GM19324 (cell line): ENCODE data around the gene FBN1.

ENCODE experiments used
- ATAC-seq: cut with Tn5 transposase; IDR thresholded peaks from one replicate; pipeline ENCODE4 v1.9.1; 2021; ENCODE audit warnings: mild to moderate bottlenecking, moderate library complexity; ENCODE audit not compliant: unreplicated experiment, low FRiP score

FBN1 gene

DNA sequence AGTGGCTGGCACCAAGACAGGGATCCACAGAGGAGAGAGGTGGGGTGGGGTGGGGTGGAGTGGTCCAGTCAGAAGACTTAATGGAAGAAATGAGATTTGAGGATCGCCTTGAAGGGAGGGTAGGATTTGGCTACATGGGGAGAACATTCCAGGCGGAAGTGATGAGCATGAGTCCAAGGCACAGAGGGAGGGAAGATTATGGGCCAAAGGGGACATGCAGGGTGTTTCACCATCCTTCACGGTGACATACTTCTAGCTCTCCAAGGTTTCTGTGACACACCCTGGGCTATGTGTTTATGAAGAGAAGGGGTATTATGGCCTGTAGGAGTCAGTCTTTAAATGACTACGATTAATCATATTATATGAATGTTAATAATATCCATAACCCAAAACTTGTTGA, 7.7 kb upstream of the FBN1 start:
- no peak for ATAC-seq

- no peak for ATAC-seq
Observed at GRCh38 chr15:48652510-48653076, 7.1 kb upstream of the FBN1 start.

GRCh38 chr15:48650931-48651330, 5.4 kb upstream of the FBN1 start:
- ATAC-seq, result no peak

GRCh38 chr15:48647962-48648361, 2.5 kb upstream of the FBN1 start:
- no peak for ATAC-seq

DNA sequence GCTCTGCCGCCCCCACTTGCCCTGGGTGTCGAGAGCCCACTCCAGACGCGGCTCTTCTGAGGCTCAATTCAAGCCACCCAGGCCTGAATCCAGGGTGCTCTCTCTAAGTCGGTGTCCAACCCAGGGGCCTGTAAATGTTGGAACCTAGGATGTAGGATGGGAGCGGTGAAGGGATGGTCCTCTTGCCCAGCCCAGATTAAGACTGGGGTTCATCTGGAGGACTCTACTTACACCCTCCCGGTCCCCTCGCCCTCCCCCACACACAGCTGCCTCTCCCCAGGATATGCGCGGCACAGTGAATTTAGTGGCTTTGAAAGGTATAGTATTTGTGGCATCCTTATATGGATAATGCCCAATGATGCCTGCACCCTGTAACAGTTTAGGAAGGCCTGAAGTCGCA, 822 bp upstream of the FBN1 start:
- ATAC-seq, result no peak

- ATAC-seq, result peak; percentile 51
Observed at GRCh38 chr15:48644827-48645557, 517 bp downstream of the FBN1 start.

DNA sequence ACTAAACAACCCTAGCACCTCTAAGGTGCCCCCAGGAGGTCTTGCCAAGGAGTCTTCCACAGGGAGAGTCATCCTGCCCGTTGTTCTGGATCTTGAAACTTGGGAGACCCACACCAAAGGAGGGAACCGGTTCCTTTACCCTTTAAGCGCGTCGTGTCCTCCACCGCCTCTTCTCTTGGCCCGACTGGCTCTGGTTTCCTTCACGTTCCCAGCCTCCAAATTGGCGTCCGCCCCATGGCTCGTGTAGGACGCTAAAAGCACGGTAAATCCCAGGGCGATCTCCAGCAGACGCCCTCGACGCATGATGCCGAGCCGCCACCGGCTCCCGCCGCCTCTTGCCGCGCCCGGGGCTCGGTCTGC, 1.1 kb downstream of the FBN1 start:
- ATAC-seq, result peak; percentile 1

DNA sequence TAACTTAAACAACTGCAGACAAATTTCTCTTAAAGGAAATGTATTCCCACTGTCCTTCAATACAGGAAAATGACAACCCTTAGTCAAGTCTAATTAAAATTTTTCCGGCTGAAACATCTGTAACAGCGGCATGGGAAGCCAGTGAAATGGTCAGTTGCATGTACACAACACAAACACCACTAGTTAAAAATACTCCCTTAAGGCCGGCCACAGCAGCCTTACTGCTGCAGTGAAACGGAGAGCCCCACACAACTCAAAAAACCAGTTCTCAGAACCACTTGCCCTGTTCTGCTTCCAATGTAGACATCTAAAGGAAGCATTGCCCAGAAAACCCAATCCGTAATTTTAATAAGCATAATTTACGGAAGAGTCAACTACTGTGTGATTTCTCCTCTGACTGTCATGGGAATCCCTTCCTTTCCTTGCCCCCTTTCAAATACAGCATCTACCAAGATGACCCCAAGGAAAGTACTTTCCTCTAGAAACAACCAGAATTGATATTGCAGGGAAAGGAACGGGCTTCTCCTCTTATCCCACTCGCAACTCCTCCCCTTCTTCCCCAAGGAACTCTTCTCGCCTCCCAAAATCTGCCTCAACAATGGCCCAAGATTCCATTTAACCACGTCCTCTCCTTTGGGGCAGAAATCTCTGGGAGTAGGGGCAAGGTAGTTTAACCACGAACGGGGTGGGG, 1.6 kb downstream of the FBN1 start:
- ATAC-seq, result no peak

DNA sequence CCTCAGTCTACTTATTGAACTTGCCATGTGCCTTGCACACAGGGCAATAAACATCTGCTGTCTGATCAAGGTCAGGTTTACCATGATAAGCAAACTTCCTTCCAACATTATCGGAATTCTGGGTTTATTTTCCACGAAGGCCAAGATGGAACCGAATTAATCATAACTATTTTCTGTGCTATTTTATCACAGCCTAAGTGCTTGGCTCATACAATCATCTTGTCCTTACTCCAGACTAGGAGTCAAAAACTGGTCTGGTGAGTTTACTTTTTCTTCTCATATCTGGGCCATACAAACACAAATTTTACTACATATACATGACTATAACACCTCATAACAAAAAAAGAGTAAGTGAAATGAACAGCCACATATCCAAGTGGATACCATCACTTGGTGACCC, 2.3 kb downstream of the FBN1 start:
- ATAC-seq, result no peak

- no peak for ATAC-seq
Observed at GRCh38 chr15:48642795-48643194, 2.7 kb downstream of the FBN1 start.

- no peak for ATAC-seq
Observed at GRCh38 chr15:48641416-48641815, 4.1 kb downstream of the FBN1 start.

DNA sequence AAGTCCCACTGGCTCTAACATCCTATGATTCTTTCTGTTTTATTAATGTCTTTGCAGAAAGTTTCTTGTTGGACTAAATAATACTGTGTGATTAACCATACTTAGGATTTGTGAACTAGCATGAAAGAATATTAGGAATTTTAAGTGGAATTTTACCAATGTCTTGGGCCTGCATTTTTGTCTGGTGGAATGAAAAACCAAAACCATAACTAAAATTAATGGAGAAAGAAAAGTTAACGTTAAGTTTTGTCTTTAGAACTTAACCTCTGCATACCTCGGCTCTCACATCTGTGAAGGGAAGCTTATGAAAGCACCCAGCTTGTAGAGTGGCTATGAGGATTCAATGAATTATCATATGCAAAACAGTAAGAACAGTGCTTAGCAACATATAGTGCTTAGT, 6.5 kb downstream of the FBN1 start:
- ATAC-seq, result no peak

- no peak for ATAC-seq
Observed at GRCh38 chr15:48637639-48638038, 7.9 kb downstream of the FBN1 start.

- no peak for ATAC-seq
Observed at GRCh38 chr15:48636511-48636910, 9.0 kb downstream of the FBN1 start.

GRCh38 chr15:48634893-48635292, 10.6 kb downstream of the FBN1 start:
- no peak for ATAC-seq

DNA sequence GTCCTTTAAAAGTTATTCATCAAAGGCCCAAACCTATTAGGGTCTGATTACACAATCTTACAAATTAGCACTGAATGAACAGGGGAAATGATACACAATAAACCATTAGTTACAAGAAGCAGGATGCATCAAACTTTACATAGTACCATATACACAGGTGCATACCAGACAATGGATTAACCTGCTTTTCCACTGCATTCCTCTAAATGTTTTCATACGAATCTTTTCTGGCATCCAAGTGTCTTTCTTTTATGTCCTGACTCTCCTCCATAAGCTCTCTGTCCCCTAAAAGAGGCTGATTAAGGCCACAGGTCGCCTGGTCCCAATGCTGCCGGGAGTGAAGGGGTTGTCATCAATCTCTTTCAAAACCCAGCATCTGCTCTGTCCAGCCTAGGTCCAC, 11.4 kb downstream of the FBN1 start:
- no peak for ATAC-seq

- ATAC-seq, result no peak
Observed at GRCh38 chr15:48632651-48633050, 12.9 kb downstream of the FBN1 start.

- no peak for ATAC-seq
Observed at GRCh38 chr15:48631176-48631770, 14.2 kb downstream of the FBN1 start.

GRCh38 chr15:48630245-48630644, 15.3 kb downstream of the FBN1 start:
- ATAC-seq, result no peak

GRCh38 chr15:48628832-48629231, 16.7 kb downstream of the FBN1 start:
- no peak for ATAC-seq

- ATAC-seq, result no peak
Observed at GRCh38 chr15:48627260-48627940, 18.1 kb downstream of the FBN1 start.
